ENCODE data around the gene RELB. TPM values are rescaled to one million over a fixed set of nuclear protein-coding genes. Genes with fewer than 3 reads are reported as not detected.

Gene RELB
- total and polyA plus RNA-seq, 7 donors = 6.5 to 44.0 (median 13.2) TPM

DNA sequence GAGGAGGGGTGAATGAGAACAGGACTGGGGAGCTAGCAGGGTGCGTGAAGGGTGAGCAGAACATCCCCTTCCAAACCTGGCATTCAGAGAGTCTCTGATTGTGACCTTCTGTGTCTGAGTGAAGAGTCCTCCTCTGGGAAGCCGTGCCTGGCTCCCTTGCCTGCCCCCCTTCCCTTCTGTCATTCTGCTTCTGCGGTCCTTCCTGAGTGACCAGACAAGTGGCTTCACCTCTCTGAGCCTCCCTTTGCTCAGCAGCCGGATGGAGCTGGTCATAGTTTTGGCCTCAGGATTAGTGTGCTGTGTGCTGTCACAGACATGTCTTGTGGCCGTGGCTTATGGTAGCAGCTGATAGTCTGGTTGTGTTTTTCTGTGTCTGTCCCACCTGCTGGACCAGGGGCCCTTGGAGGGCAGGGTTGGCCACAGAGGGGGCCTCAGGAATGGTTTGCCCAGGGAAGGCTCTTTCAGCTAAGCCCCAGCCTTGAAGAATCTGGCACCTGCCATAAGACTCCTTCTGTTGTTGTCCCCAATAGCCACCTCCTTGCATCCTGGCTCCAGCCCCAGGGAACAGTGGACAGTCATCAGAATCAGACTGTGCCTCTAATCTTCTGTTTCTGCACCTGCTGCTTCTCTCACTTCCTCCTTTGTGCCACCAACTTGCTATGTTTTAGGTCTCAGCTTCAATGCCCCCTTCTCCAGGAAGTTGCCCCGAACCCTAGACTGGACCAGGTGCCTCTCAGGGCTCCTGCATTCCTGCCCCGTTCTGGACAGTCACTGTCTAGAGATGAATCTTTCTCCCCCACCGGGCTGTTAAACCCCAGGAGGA lies 40.1 kb upstream of the RELB start:
- Histone ChIP-seq H3K36me3 (ENCODE audit: insufficient read depth in 1 of 2, low read depth in 1 of 2) (peaks cover 0 to 49% of the 10 kb centered on the region in 2 donors), H3K27ac (peak overlapping the region; percentile 16), H3K4me3 (no peak overlapping the region), H3K4me1 (peaks cover 17% of the 10 kb centered on the region), H3K27me3 (ENCODE audit: insufficient read depth in 3 of 3, low read length in 2 of 3) (no peaks in the 10 kb centered on the region), H3K9me3 (no peaks in the 10 kb centered on the region)
- 58 to 73% (median 63%) methylated on average over 8 of the region's 8 CpGs for WGBS, 3 donors
- TF ChIP-seq, protein P1, sequence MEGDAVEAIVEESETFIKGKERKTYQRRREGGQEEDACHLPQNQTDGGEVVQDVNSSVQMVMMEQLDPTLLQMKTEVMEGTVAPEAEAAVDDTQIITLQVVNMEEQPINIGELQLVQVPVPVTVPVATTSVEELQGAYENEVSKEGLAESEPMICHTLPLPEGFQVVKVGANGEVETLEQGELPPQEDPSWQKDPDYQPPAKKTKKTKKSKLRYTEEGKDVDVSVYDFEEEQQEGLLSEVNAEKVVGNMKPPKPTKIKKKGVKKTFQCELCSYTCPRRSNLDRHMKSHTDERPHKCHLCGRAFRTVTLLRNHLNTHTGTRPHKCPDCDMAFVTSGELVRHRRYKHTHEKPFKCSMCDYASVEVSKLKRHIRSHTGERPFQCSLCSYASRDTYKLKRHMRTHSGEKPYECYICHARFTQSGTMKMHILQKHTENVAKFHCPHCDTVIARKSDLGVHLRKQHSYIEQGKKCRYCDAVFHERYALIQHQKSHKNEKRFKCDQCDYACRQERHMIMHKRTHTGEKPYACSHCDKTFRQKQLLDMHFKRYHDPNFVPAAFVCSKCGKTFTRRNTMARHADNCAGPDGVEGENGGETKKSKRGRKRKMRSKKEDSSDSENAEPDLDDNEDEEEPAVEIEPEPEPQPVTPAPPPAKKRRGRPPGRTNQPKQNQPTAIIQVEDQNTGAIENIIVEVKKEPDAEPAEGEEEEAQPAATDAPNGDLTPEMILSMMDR (IDR thresholded peaks at IDR 0.05) = no peak
- no peak for DNase-seq
- intact Hi-C loops (cut with DNase I) = no loop called here
- ATAC-seq = no peak

DNA sequence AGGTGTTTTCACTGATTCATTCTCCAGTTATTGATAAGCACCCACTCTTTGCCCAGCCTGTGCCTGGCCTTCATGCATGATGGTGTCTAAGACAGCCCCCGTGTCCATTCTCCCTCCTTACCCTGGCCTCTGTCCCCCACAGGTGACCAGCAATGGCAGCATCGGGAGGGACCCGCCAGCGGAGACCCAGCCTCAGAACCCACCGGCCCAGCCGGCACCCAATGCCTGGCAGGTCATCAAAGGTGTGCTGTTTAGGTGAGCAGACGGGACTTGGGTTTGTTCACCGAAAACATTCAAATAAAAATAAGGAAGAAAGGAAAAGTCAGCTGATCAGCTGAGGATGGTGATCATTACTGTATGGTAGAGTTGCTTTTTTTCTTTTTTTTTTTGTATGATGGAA lies 39.4 kb upstream of the RELB start:
- TF ChIP-seq, protein P1 (IDR thresholded peaks at IDR 0.05) = no peak
- Histone ChIP-seq H3K36me3 (ENCODE audit: insufficient read depth in 1 of 2, low read depth in 1 of 2) (peaks cover 0 to 55% of the 10 kb centered on the region in 2 donors), H3K9me3 (no peaks in the 10 kb centered on the region), H3K27me3 (ENCODE audit: insufficient read depth in 3 of 3, low read length in 2 of 3) (no peaks in the 10 kb centered on the region), H3K4me1 (peaks cover 10% of the 10 kb centered on the region), H3K27ac (no peak overlapping the region), H3K4me3 (no peak overlapping the region)
- 85 to 95% (median 87%) methylated on average over 8 of the region's 8 CpGs for WGBS, 3 donors
- intact Hi-C loops (cut with DNase I) = no loop called here
- ATAC-seq (no peak), DNase-seq (no peak)

DNA sequence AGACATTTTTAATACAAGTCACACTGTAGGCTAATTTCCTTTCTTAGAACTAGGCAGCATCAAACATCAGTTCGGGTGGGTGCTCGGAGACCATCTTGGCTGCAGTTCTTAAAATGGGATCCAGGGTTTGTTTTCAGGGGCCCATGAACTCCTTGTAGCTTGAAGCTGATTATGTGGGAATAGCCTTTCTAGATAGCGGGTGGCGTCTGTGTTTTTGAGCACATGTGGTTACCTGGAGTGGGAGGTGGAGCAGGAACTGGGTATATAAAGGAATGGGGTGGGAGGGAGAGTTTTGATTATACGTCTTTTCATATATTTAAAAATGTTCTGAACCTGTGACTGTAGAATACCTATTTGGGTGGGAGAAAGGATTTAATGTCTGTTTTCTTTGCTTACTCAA lies 33.1 kb upstream of the RELB start:
- Histone ChIP-seq H3K36me3 (ENCODE audit: insufficient read depth in 1 of 2, low read depth in 1 of 2) (peaks cover 9 to 61% of the 10 kb centered on the region in 2 donors), H3K9me3 (no peaks in the 10 kb centered on the region), H3K27me3 (ENCODE audit: insufficient read depth in 3 of 3, low read length in 2 of 3) (no peaks in the 10 kb centered on the region), H3K27ac (no peak overlapping the region), H3K4me1 (no peaks in the 10 kb centered on the region), H3K4me3 (no peak overlapping the region)
- 86 to 89% (median 87%) methylated on average over 5 of the region's 5 CpGs for WGBS, 3 donors
- DNase-seq = no peak
- intact Hi-C loops (cut with DNase I) = no loop called here
- TF ChIP-seq, protein P1 (IDR thresholded peaks at IDR 0.05) = no peak
- ATAC-seq = no peak

DNA sequence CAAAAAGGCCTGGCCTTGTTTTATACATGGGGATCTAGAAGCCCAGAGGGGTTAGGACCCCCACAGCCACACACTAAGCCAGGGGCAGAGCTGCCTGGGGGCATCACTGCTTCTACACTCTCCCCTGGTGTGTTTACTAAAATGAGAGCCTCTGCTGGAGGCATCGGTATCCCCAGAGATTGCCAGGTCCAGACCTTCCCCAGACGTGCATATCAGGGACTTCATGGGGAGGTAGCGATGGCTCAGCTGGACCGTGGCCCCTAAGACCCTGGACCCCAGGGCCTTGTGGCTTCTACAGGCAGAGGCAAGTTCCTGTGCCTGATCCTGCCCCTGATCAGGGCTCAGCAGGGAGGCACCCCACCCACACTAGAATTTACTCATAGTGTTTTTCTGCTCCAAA lies 32.6 kb upstream of the RELB start:
- 83 to 93% (median 85%) methylated on average over 4 of the region's 4 CpGs for WGBS, 3 donors
- Histone ChIP-seq H3K4me3 (no peak overlapping the region), H3K36me3 (ENCODE audit: insufficient read depth in 1 of 2, low read depth in 1 of 2) (peaks cover 9 to 63% of the 10 kb centered on the region in 2 donors), H3K27me3 (ENCODE audit: insufficient read depth in 3 of 3, low read length in 2 of 3) (no peaks in the 10 kb centered on the region), H3K27ac (no peak overlapping the region), H3K9me3 (no peaks in the 10 kb centered on the region), H3K4me1 (no peaks in the 10 kb centered on the region)
- TF ChIP-seq, protein P1 (IDR thresholded peaks at IDR 0.05) = no peak
- ATAC-seq = no peak
- no peak for DNase-seq
- intact Hi-C loops (cut with DNase I) = no loop called here
